T-helper 2 cell treated with Interferon-gamma antibody and Interleukin-4, amounts not matched to agents 100 ng/mL and 5 ng/mL, for 36 hours (primary cell): Measurements from ENCODE around the gene CCHCR1. TPM values are rescaled to one million over a fixed set of nuclear protein-coding genes. Genes with fewer than 3 reads are reported as not detected.
"Not testable (repeated sequence)": the region's sequence is repeated elsewhere in the genome, so short reads cannot be mapped to it uniquely, and the experiment has no call there.

Experiments
- intact Hi-C: fragments of 100-400 bp; cut with micrococcal nuclease; formaldehyde crosslinking; loops from one replicate; pipeline ENCODE4 v1.15.1; 2023
- total RNA-seq: library from RNA; stranded (reverse); gene quantifications from 2 replicates; pipeline ENCODE4 v1.2.3, GENCODE V29; 2022

Gene CCHCR1
- total RNA-seq, 1 donor from 2014 or later, result 39.2 TPM

DNA sequence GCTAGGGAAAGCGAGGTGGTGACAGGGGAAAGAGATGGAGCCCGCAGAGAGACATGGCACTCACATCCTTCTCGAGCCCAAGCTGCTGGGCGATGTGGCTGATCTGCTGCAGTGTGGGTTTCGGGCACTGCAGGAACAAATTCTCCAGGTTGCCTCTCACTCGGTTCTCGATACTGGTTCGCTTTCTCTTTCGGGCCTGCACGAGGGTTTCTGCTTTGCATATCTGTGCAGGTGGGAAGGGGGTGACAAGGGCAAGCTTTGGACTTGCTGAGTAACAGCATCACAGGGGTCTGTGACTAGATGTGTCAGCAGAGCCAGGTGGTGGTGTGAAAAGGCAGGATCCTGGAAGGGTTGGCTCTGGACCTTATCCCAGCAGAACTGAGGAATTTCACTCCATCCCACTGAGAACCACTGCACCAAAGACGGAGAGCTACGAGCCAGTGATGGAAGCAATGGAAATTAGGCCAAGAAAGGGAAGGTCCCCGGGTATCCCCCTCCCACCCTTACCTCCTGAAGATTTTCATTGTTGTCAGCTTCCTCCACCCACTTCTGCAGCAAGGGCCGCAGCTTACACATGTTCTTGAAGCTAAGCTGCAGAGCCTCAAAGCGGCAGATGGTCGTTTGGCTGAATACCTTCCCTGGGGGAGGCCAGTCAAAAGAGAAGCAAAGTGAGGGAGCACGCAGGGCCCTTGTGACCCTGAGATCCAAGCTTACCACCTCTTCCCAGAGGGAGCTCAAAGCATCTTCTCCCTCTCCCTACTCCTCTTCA is 7.6 kb upstream of the CCHCR1 start:
- intact Hi-C loops, result not testable (repeated sequence)

DNA sequence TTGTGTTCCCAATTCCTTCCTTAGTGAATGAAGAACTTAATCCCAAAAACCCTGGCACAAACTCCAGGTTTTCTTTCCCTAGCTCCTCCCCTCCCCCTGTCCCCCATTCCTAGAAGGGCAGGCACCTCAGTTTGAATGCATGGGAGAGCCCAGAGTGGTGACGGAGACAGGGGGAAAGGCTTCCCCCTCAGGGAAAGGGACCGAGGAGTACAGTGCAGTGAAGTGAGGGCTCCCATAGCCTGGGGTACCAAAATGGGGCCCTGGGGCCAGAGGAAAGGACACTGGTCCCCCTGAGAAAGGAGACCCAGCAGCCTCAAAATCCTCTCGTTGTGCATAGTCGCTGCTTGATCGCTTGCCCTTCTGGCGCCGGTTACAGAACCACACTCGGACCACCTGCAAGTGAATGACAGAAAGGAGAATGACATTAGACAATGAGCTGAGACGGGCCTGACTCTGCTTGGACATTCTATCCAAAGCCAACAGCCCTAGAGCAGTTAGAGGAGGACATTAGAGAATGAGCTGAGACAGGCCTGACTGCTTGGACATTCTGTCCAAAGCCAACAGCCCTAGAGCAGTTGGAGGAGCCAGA is 7.0 kb upstream of the CCHCR1 start:
- intact Hi-C loops, result not testable (repeated sequence)

DNA sequence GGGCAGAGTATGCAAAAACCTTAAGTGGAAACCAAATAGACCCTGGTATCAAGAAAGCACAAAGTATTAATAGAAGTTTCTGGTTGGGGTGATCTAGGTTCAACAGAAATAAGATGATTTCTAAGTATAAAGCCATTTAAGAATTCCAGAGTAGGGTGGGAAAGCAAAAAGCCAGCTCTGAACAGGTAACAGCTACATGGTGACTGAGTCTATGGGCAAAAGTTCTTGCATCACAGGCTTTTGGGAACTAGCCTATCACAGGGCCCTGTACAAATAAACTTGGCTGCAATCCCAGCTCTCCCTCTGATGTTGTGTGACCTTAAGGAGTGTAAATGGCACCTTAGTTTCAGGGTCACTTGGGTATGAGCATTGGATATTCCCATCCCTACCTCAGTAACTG is 6.3 kb upstream of the CCHCR1 start:
- intact Hi-C loops, result no loop called here

DNA sequence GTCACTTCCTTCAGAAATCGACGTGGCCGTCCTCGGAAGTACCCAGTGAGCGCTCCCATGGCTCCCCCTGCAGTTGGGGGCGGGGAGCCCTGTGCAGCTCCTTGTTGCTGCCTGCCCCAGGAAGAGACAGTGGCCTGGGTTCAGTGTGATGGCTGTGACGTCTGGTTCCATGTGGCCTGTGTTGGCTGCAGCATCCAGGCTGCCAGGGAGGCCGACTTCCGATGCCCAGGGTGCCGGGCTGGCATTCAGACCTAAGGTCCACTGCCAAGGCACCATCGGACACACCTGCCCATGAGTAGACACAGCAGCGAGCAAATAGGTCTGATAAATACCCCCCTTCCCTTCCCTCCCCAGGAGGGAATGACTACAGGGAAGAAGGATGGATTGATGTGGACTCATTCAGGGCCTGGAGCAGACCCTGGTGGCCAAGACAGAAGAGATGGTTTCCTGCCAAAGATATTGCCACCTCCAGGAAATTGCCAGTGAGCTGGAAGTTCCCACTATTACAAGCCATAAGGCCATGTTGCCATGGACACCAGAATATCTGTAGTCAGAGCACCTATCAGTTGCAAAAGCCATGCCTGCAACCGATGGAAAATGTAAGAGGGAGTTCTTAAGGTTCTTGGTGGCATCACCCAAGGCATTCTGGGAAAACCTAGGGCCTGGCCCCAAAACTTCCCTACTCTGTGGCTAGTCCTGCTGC is 5.0 kb upstream of the CCHCR1 start:
- intact Hi-C loops, result no loop called here

DNA sequence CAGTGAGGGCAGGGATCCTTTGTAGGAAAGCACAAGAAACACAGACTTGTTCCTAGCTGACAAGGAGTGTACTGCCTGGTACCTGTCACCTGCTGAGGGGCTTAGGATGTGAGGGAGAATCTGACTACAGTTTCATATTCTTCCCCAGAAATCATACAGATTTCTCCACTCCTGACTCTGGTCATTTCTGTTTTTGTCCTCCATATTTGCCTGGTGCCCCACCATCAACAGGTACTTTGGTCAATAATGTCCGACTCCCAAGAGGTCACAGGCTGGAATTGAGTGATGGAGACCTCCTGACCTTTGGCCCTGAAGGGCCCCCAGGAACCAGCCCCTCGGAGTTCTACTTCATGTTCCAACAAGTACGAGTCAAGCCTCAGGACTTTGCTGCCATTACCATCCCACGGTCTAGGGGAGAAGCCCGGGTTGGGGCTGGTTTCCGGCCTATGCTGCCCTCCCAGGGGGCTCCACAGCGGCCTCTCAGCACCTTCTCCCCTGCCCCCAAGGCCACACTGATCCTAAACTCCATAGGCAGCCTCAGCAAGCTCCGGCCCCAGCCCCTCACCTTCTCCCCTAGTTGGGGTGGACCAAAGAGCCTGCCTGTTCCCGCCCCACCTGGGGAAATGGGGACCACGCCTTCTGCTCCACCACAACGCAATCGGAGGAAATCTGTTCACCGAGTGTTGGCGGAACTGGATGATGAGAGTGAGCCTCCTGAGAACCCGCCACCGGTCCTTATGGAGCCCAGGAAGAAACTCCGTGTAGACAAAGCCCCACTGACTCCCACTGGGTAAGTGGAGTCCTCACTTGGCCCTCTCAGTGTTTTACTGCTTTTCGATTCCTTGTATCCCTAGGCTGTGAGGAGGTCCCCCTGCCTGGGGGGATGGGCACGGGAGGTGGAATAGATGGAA is 3.9 kb upstream of the CCHCR1 start:
- intact Hi-C loops, result no loop called here

DNA sequence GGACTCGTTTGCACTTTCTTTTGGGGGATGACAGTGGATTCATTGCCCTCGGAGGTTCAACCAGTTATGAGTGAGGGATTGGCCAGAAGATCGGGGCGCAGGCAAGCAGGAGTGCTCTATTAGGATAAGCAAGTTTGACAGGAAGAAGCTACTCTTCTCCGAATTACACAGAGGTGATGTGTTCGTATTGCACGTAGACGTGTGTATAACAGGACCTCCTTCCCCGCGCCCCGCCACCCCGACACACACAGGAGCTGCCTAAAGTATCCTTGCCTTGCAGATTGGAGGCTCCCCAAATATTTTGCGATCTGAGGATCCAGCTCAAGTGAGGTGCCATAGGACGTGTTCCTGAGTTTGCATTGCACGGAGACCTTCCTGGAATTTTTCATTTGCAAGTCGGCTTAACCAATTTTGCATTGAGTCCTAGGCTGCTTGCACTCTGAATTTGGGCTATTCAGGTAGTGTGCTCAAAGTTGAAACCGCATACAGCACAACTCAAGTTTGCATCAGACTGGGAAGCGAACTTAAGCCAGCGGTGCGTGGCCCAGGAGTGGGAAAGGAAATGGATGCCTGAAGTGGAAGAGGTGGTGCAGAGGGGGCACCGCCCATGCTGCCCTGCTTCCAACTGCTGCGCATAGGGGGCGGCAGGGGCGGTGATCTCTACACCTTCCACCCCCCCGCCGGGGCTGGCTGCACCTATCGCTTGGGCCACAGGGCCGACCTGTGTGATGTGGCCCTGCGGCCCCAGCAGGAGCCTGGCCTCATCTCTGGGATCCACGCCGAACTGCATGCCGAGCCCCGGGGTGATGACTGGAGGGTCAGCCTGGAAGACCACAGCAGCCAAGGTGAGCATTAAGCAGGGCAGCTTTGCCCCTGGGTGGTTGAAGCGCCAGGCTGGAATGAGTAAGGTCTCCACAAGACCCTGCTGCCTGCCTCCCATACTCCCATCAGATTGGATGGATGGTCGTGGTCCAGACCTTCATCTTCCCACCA is 1.6 kb upstream of the CCHCR1 start:
- intact Hi-C loops, result loop anchor here (1.0 to 10.0 kb wide), 5 partner anchors 22 to 474 kb away; partner anchors contain the start of genes HLA-C and PPP1R18

DNA sequence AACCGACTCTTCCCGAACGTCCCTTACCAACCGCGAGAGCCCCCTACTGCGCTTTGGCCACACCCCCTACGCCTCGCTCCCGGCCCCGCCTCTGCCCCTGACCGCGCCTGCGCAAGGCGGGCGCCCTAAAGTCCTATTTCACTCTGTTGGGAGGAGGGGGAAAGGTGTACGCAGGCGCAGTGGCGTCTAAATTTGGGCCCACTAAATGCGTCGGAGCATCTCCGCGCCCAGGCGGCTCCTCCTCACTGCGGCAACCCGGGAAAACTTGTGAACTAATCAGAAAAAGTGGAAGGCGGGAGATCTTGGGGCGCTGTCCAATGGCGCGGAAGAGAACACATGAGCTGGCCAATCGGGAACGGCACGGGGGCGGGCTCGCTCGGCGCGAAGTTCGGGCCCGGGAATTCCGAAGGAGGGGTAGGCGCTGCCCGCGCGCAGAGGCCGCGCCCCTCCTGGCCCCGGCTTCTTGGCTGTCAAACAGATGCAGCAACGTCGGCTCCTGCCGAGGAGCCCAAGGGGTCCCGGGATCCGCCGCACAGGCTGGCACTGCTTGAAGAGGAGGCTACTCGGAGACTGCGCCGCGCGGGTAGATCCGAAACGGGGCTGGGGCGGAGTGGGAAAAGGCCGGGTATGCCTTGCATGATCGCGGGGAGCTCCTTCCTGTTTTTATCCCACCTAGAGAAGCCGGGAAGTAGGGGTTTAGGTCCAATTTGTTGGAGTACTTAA is 699 bp upstream of the CCHCR1 start, which contains the start of gene TCF19:
Gene TCF19, plus strand, starts transcription at position 450 of the 723 bp plus-strand sequence. CDS start 881 bp downstream, outside the sequence.
- intact Hi-C loops, result loop anchor here (1.0 to 10.0 kb wide), 5 partner anchors 21 to 474 kb away; partner anchors contain the start of genes HLA-C and PPP1R18

DNA sequence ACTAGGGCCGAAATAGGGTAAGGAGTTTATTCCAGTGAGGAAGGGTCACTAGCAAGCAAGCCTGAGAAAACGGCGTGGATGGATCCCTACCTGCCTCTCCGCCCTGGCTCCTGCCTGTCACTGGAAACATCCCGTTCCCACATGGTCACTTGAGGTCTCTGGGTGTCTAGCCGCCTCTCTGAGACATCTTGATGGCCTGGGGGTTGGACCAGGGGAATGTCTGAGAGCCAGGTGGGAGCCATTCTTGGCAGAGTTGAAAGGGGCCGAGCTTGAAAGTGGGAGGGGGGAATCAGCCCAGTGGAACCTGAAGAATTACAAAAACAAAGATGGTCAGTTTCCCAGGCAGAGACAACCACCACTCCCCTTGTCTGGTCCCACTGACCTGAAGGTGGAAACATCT is 961 bp downstream of the CCHCR1 start:
- intact Hi-C loops, result loop anchor here (10.0 kb wide), 1 partner anchor 472 kb away; the partner anchor contains the start of gene PPP1R18

DNA sequence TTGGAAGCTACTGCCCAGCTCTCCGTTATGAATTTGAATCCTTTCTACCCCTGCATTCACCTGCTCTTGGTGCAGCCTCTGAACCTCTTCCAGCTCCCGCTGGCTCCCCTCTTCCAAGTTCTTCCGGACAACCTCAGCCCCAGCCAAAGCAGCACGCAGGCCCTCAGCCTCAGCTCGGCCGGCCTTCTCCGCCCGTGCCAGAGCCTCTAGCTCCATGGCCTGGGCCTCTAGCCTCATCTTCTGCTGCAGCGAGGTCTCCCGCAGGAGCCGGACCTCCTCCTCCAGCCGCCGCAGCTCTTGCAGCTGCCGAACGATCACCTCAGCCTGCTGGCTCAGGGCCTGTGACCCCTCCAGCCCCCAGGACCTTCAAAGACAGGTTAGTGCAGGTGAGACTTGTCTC is 3.2 kb downstream of the CCHCR1 start:
- intact Hi-C loops, result loop anchor here (10.0 kb wide), 1 partner anchor 470 kb away; the partner anchor contains the start of gene PPP1R18

DNA sequence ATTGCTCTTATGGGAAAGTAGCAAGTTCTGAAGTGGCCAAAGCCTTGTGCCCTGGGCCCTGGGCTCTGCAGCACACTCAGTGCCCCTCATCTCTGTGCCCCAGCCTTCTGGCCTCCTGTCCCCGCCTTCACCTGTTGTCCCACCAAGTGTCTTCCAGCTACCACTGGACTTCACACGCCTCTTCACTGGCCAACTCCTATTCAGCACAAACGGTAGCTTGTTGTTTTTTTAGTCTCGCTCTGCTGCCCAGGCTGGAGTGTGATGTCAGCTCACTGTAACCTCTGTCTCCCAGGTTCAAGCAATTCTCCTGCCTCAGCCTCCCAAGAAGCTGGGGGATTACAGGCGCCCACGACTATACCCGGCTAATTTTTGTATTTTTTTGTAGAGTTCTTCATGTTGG is 4.8 kb downstream of the CCHCR1 start:
- intact Hi-C loops, result loop anchor here (10.0 kb wide), 1 partner anchor 468 kb away; the partner anchor contains the start of gene PPP1R18

DNA sequence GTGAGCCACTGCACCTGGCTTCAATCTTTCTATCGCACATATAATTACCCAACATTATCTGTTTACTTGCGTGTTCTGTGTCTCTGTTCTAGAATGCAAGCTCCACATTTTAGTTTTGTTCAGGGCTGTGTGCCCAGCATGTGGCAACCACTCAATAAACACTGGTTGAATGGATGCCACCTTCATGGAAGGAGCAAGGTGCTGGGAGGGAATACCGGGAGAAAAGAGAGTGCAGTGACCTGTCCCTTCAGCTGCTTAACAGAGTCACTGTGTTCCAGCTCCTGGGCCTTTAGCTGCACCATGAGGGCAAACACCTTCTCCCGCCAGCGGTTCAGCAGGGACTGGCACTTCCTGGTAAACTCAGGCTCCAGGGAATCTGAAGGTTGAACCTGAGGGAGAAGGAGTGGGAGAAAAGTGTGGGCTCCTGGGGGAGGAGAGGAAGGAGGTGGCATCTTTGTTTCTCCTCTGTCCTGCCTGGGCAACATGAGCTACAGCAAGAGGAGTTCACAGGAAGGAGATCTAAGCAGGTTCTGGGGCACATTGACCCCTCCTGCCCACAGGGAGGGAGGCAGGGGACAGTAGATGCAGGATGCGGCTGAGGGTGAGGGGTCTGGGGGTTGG is 7.7 kb downstream of the CCHCR1 start:
- intact Hi-C loops, result loop anchor here (10.0 kb wide), 1 partner anchor 465 kb away; the partner anchor contains the start of gene PPP1R18

DNA sequence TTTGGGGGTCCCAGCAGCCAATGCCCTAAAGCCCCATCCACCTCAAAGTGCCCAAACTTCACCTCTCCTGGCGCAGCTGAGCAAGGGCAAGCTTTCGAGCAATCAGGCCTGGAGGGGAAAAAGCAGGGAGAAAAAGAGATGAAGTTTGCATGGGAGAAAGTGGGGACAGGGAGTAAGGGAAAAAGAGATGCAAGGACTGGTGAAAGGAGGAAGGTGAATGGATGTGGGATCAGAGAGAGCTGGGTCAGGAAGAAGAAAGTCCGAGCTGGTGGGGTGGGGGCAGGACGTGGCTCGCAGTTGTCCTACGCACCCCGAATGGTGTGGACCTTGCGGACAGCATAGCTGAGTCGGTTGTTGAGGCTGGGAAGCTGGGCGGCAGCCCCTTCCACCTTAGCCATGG is 12.2 kb downstream of the CCHCR1 start:
- intact Hi-C loops, result no loop called here

DNA sequence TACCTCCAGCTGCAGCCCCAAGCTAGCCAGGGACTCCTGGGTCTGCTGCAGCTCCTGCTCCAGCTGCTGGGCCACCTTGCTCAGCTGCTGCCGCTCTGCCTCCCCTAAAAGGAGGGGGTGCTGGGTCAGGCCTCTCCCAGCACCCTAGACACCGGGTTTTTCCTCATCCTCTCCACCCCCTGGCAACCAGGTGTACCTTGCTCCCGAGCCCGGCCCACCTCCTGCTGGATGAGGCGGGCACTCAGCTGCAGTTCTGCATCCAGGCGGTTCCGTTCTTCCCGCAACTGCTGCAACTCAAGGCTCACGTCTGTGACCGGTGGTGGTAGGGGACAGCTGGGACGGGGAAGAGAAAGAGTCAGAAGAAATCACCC is 12.6 kb downstream of the CCHCR1 start:
- intact Hi-C loops, result no loop called here

DNA sequence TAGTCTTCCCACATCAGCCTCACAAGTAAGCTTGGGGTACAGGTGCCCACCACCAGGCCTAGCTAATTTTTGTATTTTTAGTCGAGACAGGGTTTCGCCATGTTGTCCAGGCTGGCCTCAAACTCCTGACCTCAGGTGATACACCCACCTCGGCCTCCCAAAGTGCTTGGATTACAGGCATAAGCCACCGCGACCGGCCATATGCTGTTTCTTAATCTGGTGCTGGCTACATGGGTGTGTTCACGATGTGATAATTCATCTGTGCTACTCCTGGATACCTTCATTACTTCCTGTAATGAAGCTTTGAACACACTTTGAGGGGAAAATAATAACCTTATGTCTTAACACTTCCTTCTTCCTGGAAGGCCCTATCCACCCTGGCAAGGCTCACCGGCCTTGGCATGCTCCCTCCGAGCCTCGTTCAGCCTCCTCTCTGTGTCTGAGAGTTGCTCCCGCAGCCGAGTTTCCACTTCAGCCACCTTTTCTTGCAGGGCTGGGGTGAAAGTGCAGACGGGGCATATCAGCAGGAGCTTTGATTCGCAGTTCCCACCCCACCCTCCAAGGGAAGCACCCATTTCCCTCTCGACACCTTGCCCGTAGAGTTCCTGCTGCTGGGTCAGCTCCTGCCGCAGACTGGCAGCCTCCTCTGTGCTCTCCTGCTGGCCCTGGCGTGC is 13.2 kb downstream of the CCHCR1 start:
- intact Hi-C loops, result no loop called here

DNA sequence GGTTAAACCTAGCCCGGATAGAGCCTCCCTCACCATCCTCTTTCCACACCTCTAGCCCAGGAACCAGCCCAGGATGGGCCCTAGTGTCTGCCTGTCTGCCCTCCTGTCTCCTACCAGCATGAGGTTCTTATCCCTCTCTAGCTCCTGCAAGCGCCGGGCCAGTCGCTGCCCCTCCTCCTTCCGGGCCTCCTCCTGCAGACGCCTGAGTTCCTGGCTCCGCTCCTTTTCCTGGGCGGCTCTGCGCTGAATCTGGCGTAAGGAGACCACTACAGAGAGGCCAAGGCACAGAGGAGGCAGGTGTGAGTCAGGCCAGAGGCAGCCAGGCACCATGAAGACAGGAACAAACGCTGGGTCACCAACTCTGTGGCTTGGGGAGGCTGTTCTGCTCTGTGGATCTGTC is 14.5 kb downstream of the CCHCR1 start:
- intact Hi-C loops, result no loop called here

DNA sequence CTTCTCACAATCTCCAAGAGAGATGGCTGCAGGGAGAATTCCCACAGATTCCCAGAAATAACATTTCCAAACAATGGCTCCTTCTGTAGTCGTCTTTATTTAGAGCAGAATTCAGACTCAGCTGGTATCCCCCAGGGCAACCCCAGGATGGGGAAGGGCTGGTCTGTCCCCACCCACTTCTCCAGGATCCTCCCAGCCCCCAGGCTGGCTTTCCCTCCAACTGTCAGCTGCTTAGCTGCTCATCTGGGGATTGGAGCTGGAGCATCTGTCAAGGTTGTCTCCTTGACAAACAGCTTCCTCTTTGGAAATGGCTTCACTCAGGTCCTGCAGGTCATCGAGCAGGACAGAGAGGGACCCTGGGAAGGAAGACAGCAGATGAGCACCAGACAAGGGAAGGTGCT is 15.2 kb downstream of the CCHCR1 start:
- intact Hi-C loops, result no loop called here

DNA sequence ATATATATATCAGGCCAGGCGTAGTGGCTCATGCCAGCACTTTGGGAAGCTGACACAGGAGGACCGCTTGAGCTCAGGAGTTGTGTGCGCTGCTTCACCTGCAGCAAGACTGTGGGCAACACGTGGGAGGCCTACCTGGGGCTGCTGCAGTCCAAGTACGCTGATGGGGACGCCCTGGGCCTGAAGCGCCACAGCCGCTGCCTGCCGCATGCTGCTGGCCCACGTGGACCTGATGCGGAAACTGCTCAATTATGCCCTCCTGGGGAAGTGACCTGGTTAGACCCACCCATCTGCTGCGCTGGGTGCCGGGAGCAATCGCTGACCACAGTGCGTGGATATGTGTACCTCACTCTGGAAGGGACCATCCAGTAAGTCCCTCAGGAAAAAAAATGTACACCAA is 17.0 kb downstream of the CCHCR1 start:
- intact Hi-C loops, result no loop called here

DNA sequence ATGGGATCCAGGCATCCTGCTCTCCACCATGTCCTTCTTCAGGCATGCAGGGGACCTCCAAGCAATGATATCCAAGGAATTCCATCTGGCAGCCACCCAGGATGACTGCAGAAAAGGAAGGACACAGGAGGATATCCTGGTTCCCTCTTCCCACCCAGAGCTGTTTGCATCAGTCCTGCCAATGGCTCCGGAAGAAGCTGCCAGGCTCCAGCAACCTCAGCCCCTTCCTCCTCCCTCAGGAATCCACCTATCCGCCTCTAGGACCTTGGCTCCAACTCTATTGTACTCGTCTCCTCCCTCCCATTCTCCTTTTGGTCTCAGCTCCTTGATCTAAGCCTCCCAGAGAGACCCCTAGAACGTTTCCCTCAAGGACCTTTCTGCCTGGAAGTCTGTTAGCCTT is 18.0 kb downstream of the CCHCR1 start:
- intact Hi-C loops, result no loop called here
